Hepatocyte (in vitro differentiated cells): ENCODE measurements around the gene SIL1. TPM values are rescaled to one million over a fixed set of nuclear protein-coding genes. Genes with fewer than 3 reads are reported as not detected.

Source experiments
- DNase-seq: peaks from one replicate; pipeline ENCODE4 v3.0.0-alpha.2; 2016; ENCODE audit warnings: low spot score
- H2AFZ ChIP-seq: fragments of 200-600 bp; sonication (generic); 2 replicates; pipeline ENCODE4 v1.6.0; 2016; ENCODE audit warnings: antibody characterized with exemption, mild to moderate bottlenecking
- H3K27ac ChIP-seq: fragments of 200-600 bp; sonication (generic); 2 replicates; pipeline ENCODE4 v1.5.1; 2016; ENCODE audit warnings: mild to moderate bottlenecking
- H3K27me3 ChIP-seq: fragments of 200-600 bp; sonication (generic); 2 replicates; pipeline ENCODE4 v1.6.1; 2016
- H3K36me3 ChIP-seq: fragments of 200-600 bp; sonication (generic); replicated peaks from 2 replicates; pipeline ENCODE4 v1.5.1; 2016; ENCODE audit warnings: low read depth; ENCODE audit not compliant: insufficient read depth
- H3K4me1 ChIP-seq: fragments of 200-600 bp; sonication (generic); 2 replicates; pipeline ENCODE4 v1.5.1; 2016; ENCODE audit warnings: mild to moderate bottlenecking, moderate library complexity; ENCODE audit not compliant: insufficient read depth
- H3K4me2 ChIP-seq: fragments of 200-600 bp; sonication (generic); 2 replicates; pipeline ENCODE4 v1.6.0; 2016
- H3K4me3 ChIP-seq: fragments of 200-600 bp; sonication (generic); 2 replicates; pipeline ENCODE4 v1.5.1; 2016; ENCODE audit warnings: mild to moderate bottlenecking
- H3K79me2 ChIP-seq: fragments of 200-600 bp; sonication (generic); 2 replicates; pipeline ENCODE4 v1.6.0; 2017; ENCODE audit warnings: mild to moderate bottlenecking
- H3K9me2 ChIP-seq: fragments of 200-600 bp; sonication (generic); replicated peaks from 2 replicates; pipeline ENCODE4 v1.6.0; 2017; ENCODE audit warnings: mild to moderate bottlenecking; ENCODE audit not compliant: insufficient read depth
- H3K9me3 ChIP-seq: fragments of 200-600 bp; sonication (generic); 2 replicates; pipeline ENCODE4 v1.5.1; 2016; ENCODE audit warnings: low read depth, mild to moderate bottlenecking
- H4K20me1 ChIP-seq: fragments of 200-600 bp; sonication (generic); 2 replicates; pipeline ENCODE4 v1.6.0; 2016; ENCODE audit warnings: mild to moderate bottlenecking; ENCODE audit not compliant: insufficient read depth, poor library complexity, severe bottlenecking
- CTCF ChIP-seq: fragments of 200-600 bp; sonication (generic); IDR thresholded peaks from 2 replicates; pipeline ENCODE4 v1.5.1; 2016; ENCODE audit warnings: antibody characterized with exemption, mild to moderate bottlenecking; ENCODE audit not compliant: poor library complexity
- EZH2 ChIP-seq: fragments of 200-600 bp; sonication (generic); IDR thresholded peaks from 2 replicates; pipeline ENCODE4 v1.6.1; 2016; ENCODE audit warnings: antibody characterized with exemption, mild to moderate bottlenecking, borderline replicate concordance
- EZH2phosphoT487 ChIP-seq: fragments of 200-600 bp; sonication (generic); IDR thresholded peaks from one replicate; pipeline ENCODE4 v1.6.1; 2018; ENCODE audit warnings: antibody characterized with exemption, mild to moderate bottlenecking, low read depth, moderate library complexity; ENCODE audit not compliant: unreplicated experiment, severe bottlenecking
- WGBS: methylation state at CpG from one replicate; pipeline ENCODE4 v1.1.6; 2016; ENCODE audit warnings: low lambda C conversion rate; ENCODE audit errors: missing lambda C conversion rate; 5-methylcytosine and 5-hydroxymethylcytosine counted together
- polyA plus RNA-seq: library from polyadenylated mRNA; unstranded; fragments of >200 nt; fragmentation: Nextera tagmentation; extraction: Ambion mirVana; gene quantifications from 2 replicates; pipeline ENCODE4 v1.2.1, GENCODE V29; 2016
- total RNA-seq: library from RNA; depleted of rRNA; stranded (reverse); fragments of >200 nt; gene quantifications from 2 replicates; pipeline ENCODE4 v1.2.3, GENCODE V29; 2014

Gene SIL1
- total and polyA plus RNA-seq, 2 experiments from 2014 or later, result 82.0 to 176 TPM

GRCh38 chr5:139199321-139199720, 1.2 kb upstream of the SIL1 start:
- Histone ChIP-seq H3K4me1 (peaks cover 7% of the 10 kb centered on the region), H3K4me2 (no peak overlapping the region), H2AFZ (no peak overlapping the region), H3K27me3 (no peaks in the 10 kb centered on the region), H4K20me1 (no peaks in the 10 kb centered on the region), H3K36me3 (no peaks in the 10 kb centered on the region), H3K9me2 (no peaks in the 10 kb centered on the region), H3K9me3 (no peaks in the 10 kb centered on the region), H3K79me2 (peaks cover 24% of the 10 kb centered on the region), H3K4me3 (no peak overlapping the region), H3K27ac (no peak overlapping the region)
- TF ChIP-seq EZH2 (no peak), EZH2phosphoT487 (no peak), CTCF (no peak)
- 99% methylated on average over 4 of the region's 4 CpGs for WGBS
- DNase-seq, result no peak

DNA sequence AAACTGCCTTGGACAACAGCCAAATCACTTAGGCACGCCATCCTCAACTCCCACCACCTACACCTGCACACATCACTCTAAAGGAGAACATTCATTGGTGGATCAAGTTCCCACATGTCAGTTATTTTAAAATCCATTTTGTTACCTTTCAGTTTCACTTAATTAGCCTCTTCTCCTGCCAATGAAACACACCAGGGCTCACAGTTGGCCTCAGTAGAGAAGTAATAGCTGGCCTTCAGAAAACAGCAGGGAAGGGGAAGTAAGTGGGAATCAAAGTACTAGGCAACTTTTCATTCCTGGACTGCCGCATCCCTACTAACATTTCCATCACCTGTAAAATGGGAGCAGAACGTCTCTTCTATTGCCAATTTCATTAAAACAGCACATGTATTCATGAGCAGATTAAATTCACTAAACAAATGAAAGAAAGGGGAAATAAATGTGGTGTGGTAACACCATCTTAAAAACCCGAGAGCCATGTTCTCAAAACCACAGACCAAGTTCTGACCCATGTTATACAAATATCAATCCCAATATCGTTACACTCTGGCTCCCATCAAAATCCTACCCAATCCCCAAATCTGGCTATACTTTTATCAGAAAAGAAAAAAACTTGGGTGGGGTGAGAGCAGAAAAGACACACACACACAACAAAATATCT, 1.7 kb downstream of the SIL1 start:
- H3K36me3 ChIP-seq, result no peaks in the 10 kb centered on the region
- no peak overlapping the region for H3K4me3 ChIP-seq
- no peak for TF ChIP-seq EZH2phosphoT487
- no peak for TF ChIP-seq CTCF
- no peak for TF ChIP-seq EZH2
- peaks cover 42% of the 10 kb centered on the region for H3K79me2 ChIP-seq
- H3K9me3 ChIP-seq, result no peaks in the 10 kb centered on the region
- DNase-seq, result no peak
- H3K4me1 ChIP-seq, result peaks cover 4% of the 10 kb centered on the region
- no peaks in the 10 kb centered on the region for H4K20me1 ChIP-seq
- 98% methylated on average over 5 of the region's 5 CpGs for WGBS
- no peaks in the 10 kb centered on the region for H3K27me3 ChIP-seq
- H3K27ac ChIP-seq, result no peak overlapping the region
- no peaks in the 10 kb centered on the region for H3K9me2 ChIP-seq
- H3K4me2 ChIP-seq, result no peak overlapping the region
- H2AFZ ChIP-seq, result no peak overlapping the region

GRCh38 chr5:139194486-139194885, 3.7 kb downstream of the SIL1 start:
- H3K9me2 ChIP-seq, result no peaks in the 10 kb centered on the region
- no peak overlapping the region for H2AFZ ChIP-seq
- 94% methylated on average over 3 of the region's 3 CpGs for WGBS
- no peak overlapping the region for H3K4me2 ChIP-seq
- H3K27ac ChIP-seq, result no peak overlapping the region
- no peaks in the 10 kb centered on the region for H3K36me3 ChIP-seq
- peaks cover 57% of the 10 kb centered on the region for H3K79me2 ChIP-seq
- no peaks in the 10 kb centered on the region for H4K20me1 ChIP-seq
- TF ChIP-seq EZH2 (no peak), EZH2phosphoT487 (no peak), CTCF (no peak)
- H3K4me1 ChIP-seq, result peaks cover 6% of the 10 kb centered on the region
- no peaks in the 10 kb centered on the region for H3K27me3 ChIP-seq
- no peak overlapping the region for H3K4me3 ChIP-seq
- no peaks in the 10 kb centered on the region for H3K9me3 ChIP-seq
- DNase-seq, result no peak
